ENCODE data around the gene TRIL. TPM values are rescaled to one million over a fixed set of nuclear protein-coding genes. Genes with fewer than 3 reads are reported as not detected.
A peak's percentile ranks its signal among the peaks of the same experiment; 100 is the strongest.

TRIL gene
- total and polyA plus RNA-seq, 2 donors (not counting 3 experiments of a cell fraction or from before 2014, with no cell fraction given), result 0.52 to 1.8 TPM

GRCh38 chr7:28957751-28958234, 337 bp downstream of the TRIL start:
- Histone ChIP-seq H3K36me3 (ENCODE audit: control insufficient read depth in 2 of 2, extremely low read depth in 1 of 2, insufficient read depth in 2 of 2, low read length in 2 of 2) (no peaks in the 10 kb centered on the region), H3K79me2 (ENCODE audit: control insufficient read depth, insufficient read depth, low read length) (no peaks in the 10 kb centered on the region), H3K9me3 (replicated peaks; ENCODE audit: control insufficient read depth, insufficient read depth, low read length) (no peaks in the 10 kb centered on the region), H3K4me3 (replicated peaks in 1 of 3; ENCODE audit: insufficient read depth in 1 of 3, low read depth in 1 of 3, low read length in 3 of 3) (peak overlapping the region in 1 of 3 experiments; percentile 13), H3K9me1 (replicated peaks; ENCODE audit: control insufficient read depth, extremely low read depth, insufficient read depth, low read length) (no peaks in the 10 kb centered on the region), H3K4me1 (ENCODE audit: control insufficient read depth, extremely low read depth, insufficient read depth, low read length) (peaks cover 11% of the 10 kb centered on the region), H2AFZ (ENCODE audit: low read depth, low read length) (peak overlapping the region; percentile 60), H3K9ac (replicated peaks; ENCODE audit: extremely low read depth, insufficient read depth, low read length) (no peak overlapping the region), H3K4me2 (ENCODE audit: insufficient read depth, low read length) (peak overlapping the region; percentile 26), H3K27me3 (ENCODE audit: control insufficient read depth in 2 of 2, insufficient read depth in 2 of 2, low read length in 2 of 2) (peaks cover 18 to 26% of the 10 kb centered on the region in 2 experiments), H4K20me1 (replicated peaks; ENCODE audit: control insufficient read depth, extremely low read depth, insufficient read depth, low read length) (no peaks in the 10 kb centered on the region), H3K27ac (ENCODE audit: insufficient read depth, low read depth, low read length) (no peak overlapping the region)
- BruUV-seq (replicated peaks), result no TSS peak
- DNase-seq (ENCODE audit: low read depth, low spot score) (peak; percentile 36), FAIRE-seq (peak; percentile 64)
- ChIA-PET CTCF (interaction anchor here (0.9 to 16.1 kb wide), 20 partner anchors 8 to 388 kb away, joined by 3 to 518 read pairs (median 13); no protein-coding TSS in a partner anchor), POLR2A (no interaction called here)
- dilution Hi-C loops (cut with MboI; ENCODE audit: extremely low pct_ligation_motif_present, low sequenced_read_pairs), result no loop called here
- TF ChIP-seq MAX (IDR thresholded peaks at IDR 0.05; ENCODE audit: insufficient read depth, insufficient read length), result no peak
- TF ChIP-seq MYC (IDR thresholded peaks at IDR 0.05; ENCODE audit: low read depth, low read length), result no peak
- peak; percentile 86 for TF ChIP-seq EZH2 (IDR thresholded peaks at IDR 0.05; ENCODE audit: borderline replicate concordance, low read depth, low read length, severe bottlenecking)
- intact Hi-C loops (cut with micrococcal nuclease), result no loop called here

- H3K4me1 ChIP-seq (ENCODE audit: control insufficient read depth, extremely low read depth, insufficient read depth, low read length), result peaks cover 11% of the 10 kb centered on the region
- POLR2A ChIA-PET, result interaction anchor here (1.4 kb wide), 1 partner anchor 30 kb away, joined by 4 read pairs; no protein-coding TSS in a partner anchor
- H3K9me1 ChIP-seq (replicated peaks; ENCODE audit: control insufficient read depth, extremely low read depth, insufficient read depth, low read length), result no peaks in the 10 kb centered on the region
- no peaks in the 10 kb centered on the region for H3K79me2 ChIP-seq (ENCODE audit: control insufficient read depth, insufficient read depth, low read length)
- intact Hi-C loops (cut with micrococcal nuclease), result no loop called here
- peak overlapping the region; percentile 70 for H2AFZ ChIP-seq (ENCODE audit: low read depth, low read length)
- peak; percentile 38 for DNase-seq (ENCODE audit: low read depth, low spot score)
- dilution Hi-C loops (cut with MboI; ENCODE audit: extremely low pct_ligation_motif_present, low sequenced_read_pairs), result no loop called here
- H3K9me3 ChIP-seq (replicated peaks; ENCODE audit: control insufficient read depth, insufficient read depth, low read length), result no peaks in the 10 kb centered on the region
- no peak overlapping the region for H3K9ac ChIP-seq (replicated peaks; ENCODE audit: extremely low read depth, insufficient read depth, low read length)
- TF ChIP-seq MAX (IDR thresholded peaks at IDR 0.05; ENCODE audit: insufficient read depth, insufficient read length), result no peak
- TF ChIP-seq POLR2AphosphoS5 (IDR thresholded peaks at IDR 0.05; ENCODE audit: insufficient read depth, low read depth, low read length), result no peak
- TF ChIP-seq, protein P1, sequence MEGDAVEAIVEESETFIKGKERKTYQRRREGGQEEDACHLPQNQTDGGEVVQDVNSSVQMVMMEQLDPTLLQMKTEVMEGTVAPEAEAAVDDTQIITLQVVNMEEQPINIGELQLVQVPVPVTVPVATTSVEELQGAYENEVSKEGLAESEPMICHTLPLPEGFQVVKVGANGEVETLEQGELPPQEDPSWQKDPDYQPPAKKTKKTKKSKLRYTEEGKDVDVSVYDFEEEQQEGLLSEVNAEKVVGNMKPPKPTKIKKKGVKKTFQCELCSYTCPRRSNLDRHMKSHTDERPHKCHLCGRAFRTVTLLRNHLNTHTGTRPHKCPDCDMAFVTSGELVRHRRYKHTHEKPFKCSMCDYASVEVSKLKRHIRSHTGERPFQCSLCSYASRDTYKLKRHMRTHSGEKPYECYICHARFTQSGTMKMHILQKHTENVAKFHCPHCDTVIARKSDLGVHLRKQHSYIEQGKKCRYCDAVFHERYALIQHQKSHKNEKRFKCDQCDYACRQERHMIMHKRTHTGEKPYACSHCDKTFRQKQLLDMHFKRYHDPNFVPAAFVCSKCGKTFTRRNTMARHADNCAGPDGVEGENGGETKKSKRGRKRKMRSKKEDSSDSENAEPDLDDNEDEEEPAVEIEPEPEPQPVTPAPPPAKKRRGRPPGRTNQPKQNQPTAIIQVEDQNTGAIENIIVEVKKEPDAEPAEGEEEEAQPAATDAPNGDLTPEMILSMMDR (IDR thresholded peaks at IDR 0.05; ENCODE audit: extremely low read depth in 1 of 2, insufficient read depth in 1 of 2, low read depth in 1 of 2, low read length in 2 of 2), result no peak
- TF ChIP-seq POLR2A (IDR thresholded peaks at IDR 0.05; ENCODE audit: low read depth, low read length), result no peak
- TF ChIP-seq GATA2 (IDR thresholded peaks at IDR 0.05; ENCODE audit: insufficient read depth, insufficient read length, low read depth, low read length), result no peak
- no peak for TF ChIP-seq EZH2 (IDR thresholded peaks at IDR 0.05; ENCODE audit: borderline replicate concordance, low read depth, low read length, severe bottlenecking)
- TF ChIP-seq MYC (IDR thresholded peaks at IDR 0.05; ENCODE audit: low read depth, low read length), result no peak
- no peak for TF ChIP-seq JUN (IDR thresholded peaks at IDR 0.05; ENCODE audit: borderline replicate concordance, insufficient read depth, insufficient read length, low read depth)
- TF ChIP-seq FOS (IDR thresholded peaks at IDR 0.05; ENCODE audit: borderline replicate concordance, insufficient read depth, low read length), result no peak
- CTCF ChIA-PET, result interaction anchor here (0.6 to 16.1 kb wide), 41 partner anchors 10 to 653 kb away, joined by 3 to 518 read pairs (median 6); no protein-coding TSS in a partner anchor
- no peaks in the 10 kb centered on the region for H4K20me1 ChIP-seq (replicated peaks; ENCODE audit: control insufficient read depth, extremely low read depth, insufficient read depth, low read length)
- H3K27ac ChIP-seq (ENCODE audit: insufficient read depth, low read depth, low read length), result no peak overlapping the region
- H3K36me3 ChIP-seq (ENCODE audit: control insufficient read depth in 2 of 2, extremely low read depth in 1 of 2, insufficient read depth in 2 of 2, low read length in 2 of 2), result no peaks in the 10 kb centered on the region
- H3K4me3 ChIP-seq (replicated peaks in 1 of 3; ENCODE audit: insufficient read depth in 1 of 3, low read depth in 1 of 3, low read length in 3 of 3), result peak overlapping the region in 1 of 3 experiments; percentile 16
- H3K27me3 ChIP-seq (ENCODE audit: control insufficient read depth in 2 of 2, insufficient read depth in 2 of 2, low read length in 2 of 2), result peaks cover 18 to 26% of the 10 kb centered on the region in 2 experiments
- H3K4me2 ChIP-seq (ENCODE audit: insufficient read depth, low read length), result peak overlapping the region; percentile 20
- no peak for FAIRE-seq
- no TSS peak for BruUV-seq (replicated peaks)
Observed at GRCh38 chr7:28957064-28957750, 923 bp downstream of the TRIL start.

Measured in endothelial cell of umbilical vein (primary cell).